HG03521 (cell line): ENCODE data around the gene ESRP2.
A peak's percentile ranks its signal among the peaks of the same experiment; 100 is the strongest.

Experiments used
- ATAC-seq: cut with Tn5 transposase; IDR thresholded peaks from one replicate; pipeline ENCODE4 v1.9.1; 2021; ENCODE audit warnings: mild to moderate bottlenecking, moderate library complexity; ENCODE audit not compliant: unreplicated experiment

ESRP2 gene

DNA sequence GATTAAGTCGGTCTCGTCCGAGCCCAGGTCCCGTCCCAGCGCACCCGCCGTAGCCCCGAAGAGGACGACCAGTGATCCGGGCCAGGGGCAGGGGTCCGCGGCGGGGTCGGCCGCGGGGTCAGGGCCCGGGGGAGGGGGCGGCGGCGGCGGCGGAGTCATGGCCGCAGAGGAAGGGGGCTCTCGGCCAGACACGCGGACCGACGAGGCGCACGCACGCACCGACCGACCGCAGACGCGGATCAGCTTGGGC lies at the start of gene ESRP2:
TSS of gene ESRP2 (minus strand) at position 241 of the 250 bp plus-strand sequence. CDS start at position 159, 82 bp downstream.
- no peak for ATAC-seq

DNA sequence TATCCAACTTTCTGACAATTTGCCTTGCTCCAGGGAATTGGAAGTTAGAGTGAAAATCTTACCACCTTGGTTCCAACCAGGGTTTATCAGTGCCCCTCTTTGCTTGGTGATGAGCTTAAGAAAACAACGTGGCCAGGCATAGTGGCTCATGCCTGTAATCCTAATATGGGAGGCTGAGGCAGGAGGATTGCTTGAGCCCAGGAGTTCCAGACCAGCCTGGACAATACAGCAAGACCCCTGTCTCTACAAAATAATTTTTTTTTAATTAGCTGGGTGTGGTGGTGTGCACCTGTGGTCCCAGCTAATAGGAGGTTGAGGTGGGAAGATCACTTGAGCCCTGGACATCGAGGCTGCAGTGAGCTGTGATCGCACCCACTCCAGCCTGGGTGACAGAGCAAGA lies 49.8 kb upstream of the ESRP2 start:
- no peak for ATAC-seq

DNA sequence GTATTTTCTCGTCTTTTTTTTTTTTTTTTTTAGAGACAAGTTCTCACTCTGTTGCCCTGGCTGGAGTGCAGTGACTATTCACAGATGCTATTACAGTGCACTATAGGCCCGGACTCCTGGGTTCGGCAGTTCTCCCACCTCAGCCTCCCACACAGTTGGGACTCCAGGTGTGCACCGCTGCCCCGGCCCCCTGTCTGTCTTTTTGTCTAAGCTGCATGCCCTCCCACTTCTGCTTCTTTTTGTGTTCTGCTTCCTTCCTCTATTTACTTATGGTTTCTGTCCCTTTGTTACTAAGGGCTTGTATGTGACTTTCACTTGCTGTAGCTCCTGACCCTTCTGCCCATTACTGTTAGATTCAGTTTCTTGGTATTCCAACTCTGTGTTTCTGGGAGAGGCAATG lies 48.9 kb upstream of the ESRP2 start:
- peak; percentile 51 for ATAC-seq

DNA sequence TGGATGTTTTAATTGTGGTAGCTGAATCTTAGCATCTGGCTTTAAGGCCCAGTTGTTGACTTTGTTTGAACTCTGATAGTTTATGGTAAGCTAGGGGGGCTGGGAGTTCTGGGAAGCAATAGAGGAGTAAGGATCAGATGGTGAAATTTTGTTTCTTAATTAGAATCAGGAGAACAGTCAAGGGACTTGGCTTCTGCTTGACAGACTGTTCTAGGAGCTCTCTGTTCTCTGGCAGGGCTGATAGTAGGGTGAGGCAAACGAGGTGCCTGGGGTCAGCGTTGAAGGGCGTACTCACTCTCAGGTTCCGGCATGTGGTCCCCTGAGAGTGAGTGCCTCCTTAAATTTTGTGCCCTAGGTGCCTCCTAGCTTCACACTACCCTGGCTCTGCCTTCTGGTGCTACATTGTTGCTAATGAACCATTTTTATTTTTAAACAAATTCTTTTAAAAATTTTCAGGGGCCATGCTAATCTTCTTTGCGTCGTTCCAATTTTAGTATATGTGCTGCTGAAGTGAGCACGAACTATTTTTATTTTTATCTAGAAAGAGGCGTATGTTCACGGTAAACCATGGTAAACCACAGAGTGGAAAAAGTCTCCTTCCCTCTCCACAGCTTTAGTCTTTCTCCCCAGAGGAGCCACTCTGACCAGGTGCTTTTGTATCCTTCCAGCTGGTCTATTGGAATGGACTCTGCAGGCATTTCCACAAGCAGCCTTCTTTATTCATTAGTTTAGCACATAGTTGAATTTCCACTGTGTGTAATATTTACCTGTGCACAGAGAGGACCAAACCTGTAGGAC lies 48.1 kb upstream of the ESRP2 start:
- ATAC-seq = no peak

DNA sequence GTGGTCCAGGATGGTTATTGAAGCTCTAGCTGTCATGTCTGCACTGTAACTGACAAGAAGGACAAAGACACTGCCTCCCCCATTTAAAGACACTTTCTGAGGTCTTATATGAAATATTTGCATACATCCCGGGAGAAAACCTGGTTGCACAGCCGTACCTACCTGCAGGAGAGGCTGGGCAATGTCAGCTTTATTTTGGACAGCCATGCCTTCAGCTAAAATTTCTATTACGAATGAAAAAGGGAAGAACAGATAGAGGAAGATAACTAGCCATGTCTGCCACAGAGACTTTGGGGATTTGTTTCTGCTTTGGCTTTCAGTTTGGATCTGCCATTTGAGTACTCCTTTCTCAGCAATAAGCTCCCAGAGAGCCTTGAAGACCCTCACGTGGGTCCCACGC lies 47.4 kb upstream of the ESRP2 start:
- ATAC-seq = no peak

DNA sequence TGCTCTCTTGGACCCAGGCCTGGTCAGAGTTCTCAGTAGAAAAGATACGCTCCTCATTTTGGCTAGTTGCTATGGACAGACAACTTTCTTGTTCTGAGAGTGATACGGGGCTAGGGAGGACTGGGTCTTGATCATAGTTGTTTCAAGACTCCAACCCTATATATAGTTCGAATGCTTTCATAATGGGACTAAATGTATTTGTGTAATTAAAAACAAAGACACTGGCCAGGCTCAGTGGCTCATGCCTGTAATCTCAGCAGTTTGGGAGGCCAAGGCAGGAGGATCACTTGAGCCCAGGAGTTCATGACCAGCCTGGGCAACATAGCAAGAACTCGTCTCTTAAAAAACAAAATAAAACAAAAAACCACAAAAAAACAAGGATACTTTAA lies 46.1 kb upstream of the ESRP2 start:
- ATAC-seq = no peak

DNA sequence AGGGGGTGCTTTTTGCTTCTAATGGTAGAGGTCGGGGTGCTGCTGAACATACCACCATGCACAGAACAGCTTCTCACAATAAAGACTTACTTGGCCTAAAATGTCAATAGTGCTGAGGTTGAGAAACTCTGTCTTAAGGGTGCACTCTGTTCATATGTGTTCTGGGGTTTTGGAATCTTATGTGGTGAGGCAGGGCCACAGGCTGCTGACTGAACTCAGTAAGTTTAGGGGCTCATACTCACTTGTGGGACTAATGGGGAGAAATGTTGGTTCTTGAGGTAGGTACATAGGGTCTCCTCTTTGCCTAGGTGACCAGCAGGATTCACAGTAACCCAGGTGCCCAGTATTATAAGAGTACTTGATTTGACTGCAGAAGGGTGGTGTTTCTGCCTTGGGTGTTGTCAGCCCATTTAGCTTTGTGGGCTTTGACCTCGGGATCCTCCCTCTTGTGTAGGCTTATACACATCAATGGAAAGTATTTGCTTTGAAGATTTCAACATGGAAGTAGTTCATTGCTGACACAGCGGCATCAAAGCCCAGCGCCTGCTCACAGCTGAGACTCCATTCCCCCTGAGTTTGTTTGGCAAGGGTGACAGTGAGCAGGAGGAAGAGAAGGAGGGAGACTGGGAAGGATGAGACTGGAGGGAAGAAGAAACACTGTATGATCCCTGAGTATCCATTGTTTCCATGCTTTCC lies 45.6 kb upstream of the ESRP2 start:
- ATAC-seq = no peak

DNA sequence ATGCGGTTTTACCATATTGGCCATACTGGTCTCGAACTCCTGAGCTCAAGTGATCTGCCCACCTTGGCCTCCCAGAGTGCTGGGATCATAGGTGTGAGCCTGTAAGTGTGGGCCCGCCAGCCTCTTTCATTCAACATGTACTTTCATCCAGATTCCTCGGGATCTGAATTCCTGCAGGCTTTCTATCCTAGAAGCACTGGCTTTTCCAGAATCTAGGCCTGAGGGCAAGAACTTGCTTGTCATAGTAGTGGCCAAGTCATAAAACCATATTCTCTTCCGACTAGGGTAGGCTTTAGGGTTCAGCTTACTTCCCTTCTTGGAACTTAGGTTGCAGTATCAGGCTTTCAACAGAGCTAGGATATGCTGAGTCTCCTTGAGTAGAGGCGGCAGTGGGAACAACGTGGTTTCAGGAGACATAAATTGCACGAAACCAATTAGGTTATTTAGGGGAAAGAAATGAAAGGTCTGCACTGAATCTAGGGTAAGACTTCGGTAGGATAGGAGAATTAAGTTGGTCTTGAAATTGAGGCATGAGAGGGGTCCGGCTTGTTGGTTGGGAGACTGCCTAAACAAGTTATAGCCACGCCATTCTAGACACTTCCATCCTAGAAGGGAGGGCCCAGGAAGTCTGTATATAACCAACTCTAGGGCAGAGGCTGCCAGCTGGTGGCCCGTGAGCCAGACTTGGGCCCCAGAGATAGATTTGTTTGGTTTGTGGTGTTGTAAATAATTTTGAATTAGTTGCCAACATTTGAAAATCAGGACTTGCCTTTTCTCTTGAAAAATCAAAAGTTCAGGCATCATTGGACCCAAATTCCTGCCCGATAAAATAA lies 44.0 kb upstream of the ESRP2 start:
- ATAC-seq = no peak

DNA sequence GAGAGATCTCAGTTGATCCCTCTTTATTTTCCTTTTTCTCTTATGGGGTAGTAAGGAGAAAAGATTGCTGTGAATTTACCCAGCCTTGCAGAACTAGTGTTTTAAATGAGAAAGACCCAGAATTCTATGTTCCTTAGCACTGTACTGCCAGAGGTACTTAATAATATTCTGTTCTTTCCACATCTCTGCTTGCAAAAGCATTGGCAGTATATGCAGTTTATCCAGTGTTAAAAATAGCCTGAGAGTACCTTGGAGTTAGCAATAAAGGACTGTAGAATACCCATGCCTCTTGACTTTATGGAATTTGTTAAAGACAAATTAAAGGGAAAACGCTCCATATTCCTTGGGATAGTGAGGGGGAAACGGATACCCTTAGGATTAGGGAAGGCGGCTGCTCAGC lies 40.3 kb upstream of the ESRP2 start:
- ATAC-seq = no peak

DNA sequence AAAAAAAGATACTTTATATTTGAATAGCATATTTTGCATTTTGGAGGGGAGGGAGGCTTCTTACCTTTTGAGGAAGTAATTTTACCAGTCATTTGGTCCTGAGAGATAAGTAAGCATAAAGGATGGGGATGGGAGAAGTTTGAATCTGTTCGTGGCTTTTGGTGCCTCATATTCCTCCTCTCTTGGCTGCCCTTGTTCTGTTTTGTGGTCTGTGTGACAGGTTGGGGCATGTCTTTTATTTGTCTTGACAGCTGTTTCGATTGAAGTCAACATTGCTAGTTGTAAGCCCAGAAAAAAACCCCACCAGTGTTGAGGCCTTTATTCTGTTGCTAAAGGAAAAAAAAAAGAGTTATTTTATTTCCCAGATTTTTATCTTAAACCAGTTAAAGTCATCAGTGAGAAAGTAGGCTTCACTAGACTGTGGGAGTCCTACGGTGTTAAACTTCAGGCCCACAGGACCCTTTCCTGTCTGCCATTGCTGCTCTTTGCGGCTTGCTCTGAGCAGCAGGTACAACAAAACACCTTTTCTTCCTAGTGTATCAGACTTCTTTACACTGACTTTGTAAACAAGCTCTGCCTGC lies 39.8 kb upstream of the ESRP2 start:
- ATAC-seq = no peak

DNA sequence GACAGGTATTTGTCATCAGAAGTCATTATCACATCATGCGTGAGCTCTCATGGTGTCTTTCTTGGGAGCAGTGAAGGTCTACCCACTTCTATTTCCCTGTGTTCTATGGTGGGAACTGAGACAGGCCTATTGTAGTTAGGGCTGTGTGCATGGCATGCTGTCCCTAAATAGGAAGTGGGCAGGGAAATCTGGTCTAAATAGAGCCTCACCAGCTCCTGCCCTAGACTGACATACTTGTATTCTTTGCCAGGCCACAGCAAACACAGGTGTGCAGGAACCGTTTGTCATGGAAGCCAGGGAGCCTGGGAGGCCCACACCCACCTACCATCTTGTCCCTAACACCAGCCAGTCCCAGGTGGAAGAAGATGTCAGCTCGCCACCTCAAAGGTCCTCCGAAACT lies 38.5 kb upstream of the ESRP2 start:
- ATAC-seq = no peak

DNA sequence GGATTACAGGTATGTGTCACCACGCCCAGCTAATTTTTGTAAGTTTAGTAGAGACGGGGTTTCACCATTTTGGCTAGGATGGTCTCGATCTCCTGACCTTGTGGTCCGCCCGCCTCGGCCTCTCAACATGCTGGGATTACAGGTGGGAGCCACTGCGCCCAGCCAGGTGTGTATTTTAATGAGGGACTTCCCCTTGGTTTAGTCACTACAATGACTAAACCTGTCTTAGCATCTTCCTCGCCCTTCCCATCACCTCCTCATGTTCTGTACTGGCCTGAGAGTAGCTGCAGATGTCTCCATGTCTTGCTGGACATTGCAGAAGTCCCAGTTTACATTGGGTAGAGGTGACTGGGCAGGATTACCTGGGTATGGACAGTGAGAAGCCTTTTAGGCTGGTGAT lies 38.0 kb upstream of the ESRP2 start:
- no peak for ATAC-seq

DNA sequence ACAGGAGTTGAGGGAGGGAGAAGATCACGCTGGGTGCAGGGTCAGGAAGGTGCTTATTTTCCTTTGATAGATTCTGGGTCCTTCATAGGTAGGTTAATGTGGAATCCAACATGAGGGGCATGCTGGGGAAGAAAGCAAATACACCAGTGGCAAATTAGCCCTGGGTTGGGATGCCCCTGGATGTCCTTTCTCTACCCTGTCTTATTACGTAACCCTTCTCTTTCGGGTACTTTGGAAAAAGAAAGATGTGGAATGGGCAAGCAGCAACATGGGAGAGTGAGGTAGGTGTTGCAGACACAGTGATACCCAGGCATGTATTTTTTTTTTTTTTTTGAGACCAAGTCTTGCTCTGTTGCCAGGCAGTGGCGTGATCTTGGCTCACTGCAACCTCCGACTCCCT lies 37.5 kb upstream of the ESRP2 start:
- no peak for ATAC-seq

DNA sequence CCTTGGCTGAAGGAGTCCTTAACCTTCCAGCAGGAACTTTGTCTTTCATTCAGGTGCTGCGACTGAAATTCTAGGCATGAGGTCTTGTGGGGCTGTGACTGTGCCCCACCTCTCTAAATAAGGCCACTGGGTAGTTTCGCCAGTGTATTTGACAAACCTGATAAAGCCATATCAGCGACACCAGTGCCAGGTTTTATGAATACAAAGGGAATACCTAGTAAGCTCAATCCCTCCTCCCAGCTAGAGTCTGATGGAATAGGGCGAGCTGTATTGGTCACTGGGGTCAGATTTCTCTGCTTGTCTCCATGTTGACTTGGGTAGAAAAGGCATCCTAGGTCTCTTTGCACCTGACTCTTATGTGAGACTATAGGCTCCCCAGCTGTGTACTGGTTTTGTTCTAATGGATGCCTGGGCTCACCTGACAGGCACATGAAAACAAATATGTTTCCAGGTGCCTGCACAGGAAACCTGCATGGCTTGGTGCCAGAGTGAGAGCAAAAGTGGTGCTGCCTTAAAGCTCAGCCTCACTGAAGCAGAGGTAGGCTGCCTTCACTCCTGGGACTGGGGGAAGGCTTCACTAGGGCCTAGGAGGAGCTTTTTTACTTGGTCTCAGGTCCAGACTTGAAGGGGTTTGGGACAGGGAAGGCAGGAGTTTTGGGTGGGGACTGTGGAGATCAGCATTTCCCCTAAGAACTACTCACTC lies 36.7 kb upstream of the ESRP2 start:
- no peak for ATAC-seq

DNA sequence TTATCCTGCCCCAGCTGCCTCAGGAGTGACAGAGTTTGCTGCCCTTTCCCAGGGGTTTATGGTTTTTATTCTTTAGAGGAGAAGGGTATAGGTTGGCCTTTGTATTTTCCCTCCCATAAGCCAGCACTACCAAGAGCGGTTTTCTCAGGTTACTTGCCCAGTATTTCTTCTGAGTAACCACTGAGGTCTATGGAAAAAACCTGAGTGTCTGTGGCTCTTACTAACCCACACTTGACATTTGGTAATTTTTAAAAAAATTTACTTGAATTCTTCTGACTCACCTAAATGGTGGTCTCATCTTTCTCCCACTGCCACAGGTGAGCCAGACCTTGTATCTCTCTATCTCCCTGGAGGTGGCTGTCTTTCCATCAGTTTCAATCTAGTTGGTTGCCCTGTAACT lies 34.4 kb upstream of the ESRP2 start:
- no peak for ATAC-seq

DNA sequence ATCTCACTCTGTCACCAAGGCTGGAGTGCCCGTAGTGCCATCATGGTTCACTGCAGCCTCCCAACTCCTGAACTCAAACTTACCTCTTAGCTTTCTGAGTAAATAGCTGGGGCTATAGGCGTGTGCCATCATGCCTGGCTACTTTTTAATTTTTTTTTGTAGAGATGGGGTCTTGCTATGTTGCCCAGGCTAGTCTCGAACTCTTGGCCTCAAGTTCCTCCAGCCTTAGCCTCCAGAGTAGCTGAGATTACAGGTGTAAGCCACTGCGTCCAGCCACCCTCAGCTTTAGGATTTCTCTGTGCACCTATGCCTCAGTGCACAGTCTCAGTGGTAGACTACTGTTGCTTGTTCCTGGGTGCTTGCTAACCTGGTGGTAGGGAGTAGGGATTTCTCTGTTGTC lies 33.9 kb upstream of the ESRP2 start:
- ATAC-seq = no peak

DNA sequence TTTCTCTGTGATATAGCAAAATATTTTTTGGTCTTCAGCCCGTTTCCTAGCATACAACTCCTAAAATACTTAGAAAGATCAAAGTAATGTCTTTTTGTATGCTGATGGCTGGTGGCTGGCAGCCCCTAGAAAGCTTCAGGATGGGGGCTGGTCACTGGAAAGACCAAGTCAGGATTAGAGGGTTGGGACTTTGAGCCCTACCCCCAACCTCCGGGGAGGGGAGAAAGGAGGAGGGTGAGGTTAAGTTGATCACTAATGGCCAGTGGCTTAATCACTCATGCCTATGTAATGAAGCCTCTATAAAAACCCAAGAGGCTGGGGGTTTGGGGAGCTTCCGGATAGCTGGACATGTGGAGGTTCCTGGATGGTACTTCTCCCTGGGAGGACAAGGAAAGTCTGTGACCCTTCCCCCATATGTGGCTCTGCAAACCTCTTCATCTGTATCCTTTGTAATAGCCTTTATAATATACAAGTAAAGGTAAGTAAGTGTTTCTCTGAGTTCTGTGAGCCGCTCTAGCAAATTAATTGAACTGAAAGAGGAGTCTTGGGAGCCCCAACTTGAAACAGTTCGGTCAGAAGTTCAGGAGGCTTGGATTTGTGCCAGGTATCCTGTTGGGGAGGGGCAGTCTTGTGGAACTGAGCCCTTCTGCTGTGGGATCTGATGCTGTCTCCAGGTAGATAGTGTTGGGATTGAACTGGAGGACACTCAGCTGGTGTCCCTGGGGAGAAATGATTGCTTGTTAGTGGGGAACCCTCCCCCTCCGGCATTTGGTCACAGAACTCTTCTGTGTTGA lies 31.9 kb upstream of the ESRP2 start:
- no peak for ATAC-seq

DNA sequence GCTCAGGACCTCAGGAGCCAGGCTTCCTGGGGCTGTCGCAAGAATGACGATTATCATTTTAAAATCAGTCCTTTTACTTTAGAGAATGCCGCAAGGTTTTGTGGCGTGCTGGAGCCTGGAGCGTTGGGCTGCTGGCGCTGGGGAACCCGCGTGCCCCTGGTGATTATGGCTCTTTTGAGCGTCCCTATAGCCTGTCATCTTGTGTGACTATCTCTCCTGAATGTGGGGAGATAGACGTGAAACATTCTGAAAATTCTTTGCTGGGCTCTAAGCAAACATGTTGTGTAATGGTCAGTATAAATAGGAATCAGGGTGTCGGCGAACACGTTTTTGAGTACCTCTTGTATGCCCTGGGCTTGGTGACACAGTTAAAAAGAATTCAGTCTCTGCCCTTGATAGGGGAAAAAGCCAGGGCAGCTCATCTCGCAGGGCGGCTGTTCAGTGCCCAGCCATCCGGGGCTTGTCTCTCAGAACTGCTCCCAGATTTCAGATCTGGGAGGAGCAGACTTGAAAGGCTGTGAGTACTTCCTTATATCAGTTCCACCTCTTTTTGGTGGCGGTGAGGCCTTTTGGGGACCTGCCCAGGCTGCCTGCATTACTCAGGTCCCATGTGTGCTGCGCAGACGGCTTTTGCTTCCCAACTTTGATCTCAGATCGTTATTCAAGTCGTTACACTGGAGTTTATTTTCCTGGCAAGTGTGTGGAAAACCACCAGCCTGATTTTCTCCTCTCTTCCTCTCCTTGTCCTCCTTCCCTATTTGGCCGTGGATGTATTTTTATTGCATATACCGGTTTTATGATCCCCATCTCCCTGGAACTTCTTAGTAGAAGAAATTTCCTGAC lies 29.4 kb upstream of the ESRP2 start:
- no peak for ATAC-seq
